HepG2 (cell line): Measurements from ENCODE around the gene HSPA1B. TPM values are rescaled to one million over a fixed set of nuclear protein-coding genes. Genes with fewer than 3 reads are reported as not detected.

Experiments used
- ASH2L ChIP-seq: fragments of 300-600, 200-600 bp; sonication (generic); IDR thresholded peaks from 2 replicates; pipeline ENCODE4 v1.7.0; 2017; ENCODE audit warnings: low read depth, mild to moderate bottlenecking, moderate library complexity, mixed read lengths, low read length; ENCODE audit not compliant: insufficient read length
- CENPT ChIP-seq: sonication (generic); formaldehyde crosslinking; IDR thresholded peaks from 2 replicates; pipeline ENCODE4 v1.8.0; 2022; ENCODE audit warnings: low read depth, mild to moderate bottlenecking, moderate library complexity, missing genetic modification reagents
- EEA1 ChIP-seq: sonication (generic); formaldehyde crosslinking; IDR thresholded peaks from 2 replicates; pipeline ENCODE4 v1.5.1; 2020; ENCODE audit warnings: mild to moderate bottlenecking, missing genetic modification reagents, borderline replicate concordance
- HOXA7 ChIP-seq: sonication (generic); formaldehyde crosslinking; IDR thresholded peaks from 2 replicates; pipeline ENCODE4 v1.8.1; 2022; ENCODE audit warnings: mild to moderate bottlenecking, missing genetic modification reagents, moderate library complexity
- KDM4B ChIP-seq: sonication (generic); formaldehyde crosslinking; IDR thresholded peaks from 2 replicates; pipeline ENCODE4 v1.4.0; 2020; ENCODE audit warnings: missing genetic modification reagents
- MYNN ChIP-seq: sonication (generic); formaldehyde crosslinking; IDR thresholded peaks from 2 replicates; pipeline ENCODE4 v1.4.0; 2020; ENCODE audit warnings: mild to moderate bottlenecking, low read depth, missing genetic modification reagents
- PTBP1 ChIP-seq: fragments of 200-400 bp; formaldehyde crosslinking; IDR thresholded peaks from 2 replicates; pipeline ENCODE4 v1.6.1; 2018; ENCODE audit warnings: low read length, low read depth; ENCODE audit not compliant: poor library complexity, severe bottlenecking
- SAFB2 ChIP-seq: sonication (generic); formaldehyde crosslinking; IDR thresholded peaks from 2 replicates; pipeline ENCODE4 v1.5.1; 2020; ENCODE audit warnings: missing genetic modification reagents, low read depth, mild to moderate bottlenecking, borderline replicate concordance
- SKI ChIP-seq: fragments of 450-650 bp; IDR thresholded peaks from one replicate; pipeline ENCODE4 v1.6.1; 2018; ENCODE audit warnings: mild to moderate bottlenecking; ENCODE audit not compliant: partially characterized antibody
- SMC3 ChIP-seq: IDR thresholded peaks from 2 replicates; pipeline ENCODE4 v1.6.1; 2011; ENCODE audit warnings: low read length, improper control_type of control experiment
- ZMYM4 ChIP-seq: sonication (generic); formaldehyde crosslinking; IDR thresholded peaks from 2 replicates; pipeline ENCODE4 v1.8.1; 2023; ENCODE audit warnings: mild to moderate bottlenecking, missing genetic modification reagents
- ZNF3 ChIP-seq: IDR thresholded peaks from 2 replicates; pipeline ENCODE4 v1.7.0; 2017; ENCODE audit warnings: inconsistent platforms
- ZNF382 ChIP-seq: sonication (generic); formaldehyde crosslinking; IDR thresholded peaks from 2 replicates; pipeline ENCODE4 v1.5.0; 2020; ENCODE audit warnings: missing genetic modification reagents, mild to moderate bottlenecking, borderline replicate concordance
- ZNF605 ChIP-seq: sonication (generic); formaldehyde crosslinking; IDR thresholded peaks from 2 replicates; pipeline ENCODE4 v1.8.0; 2022; ENCODE audit warnings: mild to moderate bottlenecking, missing genetic modification reagents
- ZNF879 ChIP-seq: sonication (generic); formaldehyde crosslinking; IDR thresholded peaks from 2 replicates; pipeline ENCODE4 v1.8.1; 2023; ENCODE audit warnings: missing genetic modification reagents
- ZNF891 ChIP-seq: sonication (generic); formaldehyde crosslinking; IDR thresholded peaks from 2 replicates; pipeline ENCODE4 v1.5.0; 2020; ENCODE audit warnings: mild to moderate bottlenecking, missing genetic modification reagents
- polyA plus RNA-seq, 8 experiments: library from polyadenylated mRNA; depleted of rRNA in 3 of 8; stranded (reverse) in 7 of 8; unstranded in 1 of 8; fragments of >200 nt; fragmentation: Illumina TruSeq in 4 of 8; extraction: Trizol in 4 of 8; gene quantifications; 2 replicates each; pipeline versions ENCODE4 v1.2.1 to v1.2.3, GENCODE V29; 2011 to 2016; ENCODE audit warnings: low read depth in 4 of 8, missing spikeins in 1 of 8, mixed read lengths in 1 of 8; ENCODE audit not compliant: insufficient read depth in 1 of 8
- total RNA-seq, 5 experiments: library from RNA; depleted of rRNA; stranded (reverse); fragments of >200 nt; fragmentation: Illumina TruSeq; extraction: Trizol; gene quantifications; 2 replicates each; pipeline ENCODE4 v1.2.3, GENCODE V29; 2016; ENCODE audit warnings: low read depth in 1 of 5
- TF ChIP-seq, protein P1 (sequence below): sonication (generic); formaldehyde crosslinking; IDR thresholded peaks from 2 replicates; pipeline ENCODE4 v1.4.0; 2020; ENCODE audit warnings: missing genetic modification reagents
- TF ChIP-seq, protein P2 (sequence below): sonication (generic); formaldehyde crosslinking; IDR thresholded peaks from 2 replicates; pipeline ENCODE4 v1.8.0; 2022; ENCODE audit warnings: mild to moderate bottlenecking, missing genetic modification reagents, moderate library complexity
- TF ChIP-seq, protein P3 (sequence below), 2 experiments: fragments of 450-650 bp in 1 of 2; sonication (generic) in 1 of 2; formaldehyde crosslinking; IDR thresholded peaks; 2 replicates each; pipeline versions ENCODE4 v1.5.0 to v1.8.0; 2020 to 2022; ENCODE audit warnings: mild to moderate bottlenecking in 1 of 2, missing genetic modification reagents in 1 of 2
- TF ChIP-seq, protein P4 (sequence below): sonication (generic); formaldehyde crosslinking; IDR thresholded peaks from 2 replicates; pipeline ENCODE4 v1.5.1; 2020; ENCODE audit warnings: mild to moderate bottlenecking, missing genetic modification reagents, borderline replicate concordance

HSPA1B gene
- total and polyA plus RNA-seq, 2 of the 13 experiments (the other 11 are each of a cell fraction or from before 2014, with no cell fraction given): 26.0 to 186 TPM

DNA sequence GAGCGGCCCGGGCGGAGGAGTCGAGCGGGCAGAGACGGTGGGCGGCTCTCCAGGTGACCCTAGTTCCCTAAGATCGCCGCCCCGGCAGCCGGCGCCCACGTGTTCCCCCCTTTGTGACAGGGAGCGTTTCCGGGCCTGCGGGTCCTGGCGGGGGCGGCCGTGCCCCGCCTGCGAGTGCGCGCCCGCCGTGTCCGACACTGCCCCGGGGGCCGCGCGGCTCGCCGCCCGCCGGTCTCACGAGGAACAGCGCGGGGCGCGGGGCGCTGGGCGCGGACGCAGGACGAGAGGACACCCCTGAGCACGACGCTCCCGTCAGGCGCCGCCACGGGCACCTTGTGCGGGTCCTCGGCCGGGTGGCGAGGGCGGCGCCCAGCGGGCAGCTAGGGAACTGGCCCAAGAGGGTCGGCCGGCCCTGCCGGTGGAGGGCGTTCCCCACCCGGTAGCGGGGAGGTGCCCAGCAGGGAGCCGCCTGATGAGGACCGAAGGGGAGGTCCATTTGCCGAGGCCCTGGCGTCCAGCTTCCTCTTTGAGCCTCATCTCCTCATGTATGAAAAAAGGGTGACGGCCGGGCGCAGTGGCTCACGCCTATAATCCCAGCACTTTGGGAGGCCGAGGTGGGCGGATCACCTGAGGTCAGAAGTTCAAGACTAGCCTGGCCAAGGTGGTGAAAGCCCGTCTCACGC, 31.8 kb upstream of the HSPA1B start, which contains the start of gene VARS1 (continued):
- TF ChIP-seq, protein P1, sequence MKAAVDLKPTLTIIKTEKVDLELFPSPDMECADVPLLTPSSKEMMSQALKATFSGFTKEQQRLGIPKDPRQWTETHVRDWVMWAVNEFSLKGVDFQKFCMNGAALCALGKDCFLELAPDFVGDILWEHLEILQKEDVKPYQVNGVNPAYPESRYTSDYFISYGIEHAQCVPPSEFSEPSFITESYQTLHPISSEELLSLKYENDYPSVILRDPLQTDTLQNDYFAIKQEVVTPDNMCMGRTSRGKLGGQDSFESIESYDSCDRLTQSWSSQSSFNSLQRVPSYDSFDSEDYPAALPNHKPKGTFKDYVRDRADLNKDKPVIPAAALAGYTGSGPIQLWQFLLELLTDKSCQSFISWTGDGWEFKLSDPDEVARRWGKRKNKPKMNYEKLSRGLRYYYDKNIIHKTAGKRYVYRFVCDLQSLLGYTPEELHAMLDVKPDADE (CRISPR knock-in tag): peak; percentile 91; the same call in 1 of the 2 replicates
- peak; percentile 88; the same call in 1 of the 2 replicates for TF ChIP-seq EEA1 (CRISPR knock-in tag)
- TF ChIP-seq SMC3: peak; percentile 26; the same call in 1 of the 2 replicates
- TF ChIP-seq ZNF382: no peak
- TF ChIP-seq, protein P2, sequence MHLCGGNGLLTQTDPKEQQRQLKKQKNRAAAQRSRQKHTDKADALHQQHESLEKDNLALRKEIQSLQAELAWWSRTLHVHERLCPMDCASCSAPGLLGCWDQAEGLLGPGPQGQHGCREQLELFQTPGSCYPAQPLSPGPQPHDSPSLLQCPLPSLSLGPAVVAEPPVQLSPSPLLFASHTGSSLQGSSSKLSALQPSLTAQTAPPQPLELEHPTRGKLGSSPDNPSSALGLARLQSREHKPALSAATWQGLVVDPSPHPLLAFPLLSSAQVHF: no peak; the same call in 1 of the 2 replicates
- TF ChIP-seq ZNF605 (CRISPR knock-in tag): no peak
- TF ChIP-seq, protein P3, sequence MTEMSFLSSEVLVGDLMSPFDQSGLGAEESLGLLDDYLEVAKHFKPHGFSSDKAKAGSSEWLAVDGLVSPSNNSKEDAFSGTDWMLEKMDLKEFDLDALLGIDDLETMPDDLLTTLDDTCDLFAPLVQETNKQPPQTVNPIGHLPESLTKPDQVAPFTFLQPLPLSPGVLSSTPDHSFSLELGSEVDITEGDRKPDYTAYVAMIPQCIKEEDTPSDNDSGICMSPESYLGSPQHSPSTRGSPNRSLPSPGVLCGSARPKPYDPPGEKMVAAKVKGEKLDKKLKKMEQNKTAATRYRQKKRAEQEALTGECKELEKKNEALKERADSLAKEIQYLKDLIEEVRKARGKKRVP (CRISPR knock-in tag; IDR thresholded peaks at IDR 0.05): no peak; a peak in 1 of 4 replicates
- no peak for TF ChIP-seq ZNF3
- TF ChIP-seq KDM4B: no peak; the same call in 1 of the 2 replicates
- TF ChIP-seq MYNN (CRISPR knock-in tag): no peak
- TF ChIP-seq, protein P4, sequence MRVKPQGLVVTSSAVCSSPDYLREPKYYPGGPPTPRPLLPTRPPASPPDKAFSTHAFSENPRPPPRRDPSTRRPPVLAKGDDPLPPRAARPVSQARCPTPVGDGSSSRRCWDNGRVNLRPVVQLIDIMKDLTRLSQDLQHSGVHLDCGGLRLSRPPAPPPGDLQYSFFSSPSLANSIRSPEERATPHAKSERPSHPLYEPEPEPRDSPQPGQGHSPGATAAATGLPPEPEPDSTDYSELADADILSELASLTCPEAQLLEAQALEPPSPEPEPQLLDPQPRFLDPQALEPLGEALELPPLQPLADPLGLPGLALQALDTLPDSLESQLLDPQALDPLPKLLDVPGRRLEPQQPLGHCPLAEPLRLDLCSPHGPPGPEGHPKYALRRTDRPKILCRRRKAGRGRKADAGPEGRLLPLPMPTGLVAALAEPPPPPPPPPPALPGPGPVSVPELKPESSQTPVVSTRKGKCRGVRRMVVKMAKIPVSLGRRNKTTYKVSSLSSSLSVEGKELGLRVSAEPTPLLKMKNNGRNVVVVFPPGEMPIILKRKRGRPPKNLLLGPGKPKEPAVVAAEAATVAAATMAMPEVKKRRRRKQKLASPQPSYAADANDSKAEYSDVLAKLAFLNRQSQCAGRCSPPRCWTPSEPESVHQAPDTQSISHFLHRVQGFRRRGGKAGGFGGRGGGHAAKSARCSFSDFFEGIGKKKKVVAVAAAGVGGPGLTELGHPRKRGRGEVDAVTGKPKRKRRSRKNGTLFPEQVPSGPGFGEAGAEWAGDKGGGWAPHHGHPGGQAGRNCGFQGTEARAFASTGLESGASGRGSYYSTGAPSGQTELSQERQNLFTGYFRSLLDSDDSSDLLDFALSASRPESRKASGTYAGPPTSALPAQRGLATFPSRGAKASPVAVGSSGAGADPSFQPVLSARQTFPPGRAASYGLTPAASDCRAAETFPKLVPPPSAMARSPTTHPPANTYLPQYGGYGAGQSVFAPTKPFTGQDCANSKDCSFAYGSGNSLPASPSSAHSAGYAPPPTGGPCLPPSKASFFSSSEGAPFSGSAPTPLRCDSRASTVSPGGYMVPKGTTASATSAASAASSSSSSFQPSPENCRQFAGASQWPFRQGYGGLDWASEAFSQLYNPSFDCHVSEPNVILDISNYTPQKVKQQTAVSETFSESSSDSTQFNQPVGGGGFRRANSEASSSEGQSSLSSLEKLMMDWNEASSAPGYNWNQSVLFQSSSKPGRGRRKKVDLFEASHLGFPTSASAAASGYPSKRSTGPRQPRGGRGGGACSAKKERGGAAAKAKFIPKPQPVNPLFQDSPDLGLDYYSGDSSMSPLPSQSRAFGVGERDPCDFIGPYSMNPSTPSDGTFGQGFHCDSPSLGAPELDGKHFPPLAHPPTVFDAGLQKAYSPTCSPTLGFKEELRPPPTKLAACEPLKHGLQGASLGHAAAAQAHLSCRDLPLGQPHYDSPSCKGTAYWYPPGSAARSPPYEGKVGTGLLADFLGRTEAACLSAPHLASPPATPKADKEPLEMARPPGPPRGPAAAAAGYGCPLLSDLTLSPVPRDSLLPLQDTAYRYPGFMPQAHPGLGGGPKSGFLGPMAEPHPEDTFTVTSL (CRISPR knock-in tag): no peak
- TF ChIP-seq CENPT: peak; percentile 89; the same call in 1 of the 2 replicates
- TF ChIP-seq SKI: peak; percentile 74
- no peak for TF ChIP-seq HOXA7
- peak; percentile 92 for TF ChIP-seq ZMYM4 (CRISPR knock-in tag)
- TF ChIP-seq ZNF879 (CRISPR knock-in tag): no peak
- TF ChIP-seq ZNF891 (CRISPR knock-in tag): peak; percentile 83
- TF ChIP-seq SAFB2: peak; percentile 78
- no peak for TF ChIP-seq PTBP1
- peak; percentile 44 for TF ChIP-seq ASH2L
